Sigmoid colon (tissue), 3 donors: ENCODE results near the gene KCNMB2.

Experiments used
- CTCF ChIP-seq, 4 experiments: fragments of 450-650 bp in 3 of 4; fragments of 200-600 bp in 1 of 4; IDR thresholded peaks; one replicate each; pipeline ENCODE4 v1.5.1; 2016 to 2019; ENCODE audit warnings: antibody characterized with exemption in 4 of 4, mild to moderate bottlenecking in 3 of 4, moderate library complexity in 2 of 4
- POLR2A ChIP-seq, 2 donors: fragments of 450-650 bp; IDR thresholded peaks; one replicate each; pipeline ENCODE4 v1.6.1; 2016; ENCODE audit warnings: antibody characterized with exemption in 2 of 2, mild to moderate bottlenecking in 2 of 2, moderate library complexity in 2 of 2

- TF ChIP-seq CTCF (IDR thresholded peaks at IDR 0.05) = no peak
- TF ChIP-seq POLR2A (IDR thresholded peaks at IDR 0.05) = no peak
These were observed 241.6 kb downstream of the KCNMB2 start for GRCh38 chr3:178777718-178778411.
